Measurements from ENCODE around the gene SMIM14.

The SMIM14 gene

GRCh38 chr4:39565878-39566600 lies 72.6 kb downstream of the SMIM14 start:
- Histone ChIP-seq H3K9me3 (ENCODE audit: severe bottlenecking) (no peaks in the 10 kb centered on the region), H3K27me3 (ENCODE audit: insufficient read depth, poor library complexity, severe bottlenecking) (no peaks in the 10 kb centered on the region), H3K36me3 (ENCODE audit: low read depth) (peaks cover 5% of the 10 kb centered on the region; the same call in 1 of the 2 replicates), H3K27ac (ENCODE audit: poor library complexity, severe bottlenecking) (peak overlapping the region; percentile 52), H3K4me1 (ENCODE audit: insufficient read depth, poor library complexity, severe bottlenecking) (peaks cover 9% of the 10 kb centered on the region), H3K4me3 (ENCODE audit: severe bottlenecking) (no peak overlapping the region)
- TF ChIP-seq, protein P1, sequence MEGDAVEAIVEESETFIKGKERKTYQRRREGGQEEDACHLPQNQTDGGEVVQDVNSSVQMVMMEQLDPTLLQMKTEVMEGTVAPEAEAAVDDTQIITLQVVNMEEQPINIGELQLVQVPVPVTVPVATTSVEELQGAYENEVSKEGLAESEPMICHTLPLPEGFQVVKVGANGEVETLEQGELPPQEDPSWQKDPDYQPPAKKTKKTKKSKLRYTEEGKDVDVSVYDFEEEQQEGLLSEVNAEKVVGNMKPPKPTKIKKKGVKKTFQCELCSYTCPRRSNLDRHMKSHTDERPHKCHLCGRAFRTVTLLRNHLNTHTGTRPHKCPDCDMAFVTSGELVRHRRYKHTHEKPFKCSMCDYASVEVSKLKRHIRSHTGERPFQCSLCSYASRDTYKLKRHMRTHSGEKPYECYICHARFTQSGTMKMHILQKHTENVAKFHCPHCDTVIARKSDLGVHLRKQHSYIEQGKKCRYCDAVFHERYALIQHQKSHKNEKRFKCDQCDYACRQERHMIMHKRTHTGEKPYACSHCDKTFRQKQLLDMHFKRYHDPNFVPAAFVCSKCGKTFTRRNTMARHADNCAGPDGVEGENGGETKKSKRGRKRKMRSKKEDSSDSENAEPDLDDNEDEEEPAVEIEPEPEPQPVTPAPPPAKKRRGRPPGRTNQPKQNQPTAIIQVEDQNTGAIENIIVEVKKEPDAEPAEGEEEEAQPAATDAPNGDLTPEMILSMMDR (IDR thresholded peaks at IDR 0.05; ENCODE audit: poor library complexity, severe bottlenecking): no peak
- ATAC-seq (ENCODE audit: low read depth) (peak; percentile 90), DNase-seq (ENCODE audit: low spot score) (no peak)

DNA sequence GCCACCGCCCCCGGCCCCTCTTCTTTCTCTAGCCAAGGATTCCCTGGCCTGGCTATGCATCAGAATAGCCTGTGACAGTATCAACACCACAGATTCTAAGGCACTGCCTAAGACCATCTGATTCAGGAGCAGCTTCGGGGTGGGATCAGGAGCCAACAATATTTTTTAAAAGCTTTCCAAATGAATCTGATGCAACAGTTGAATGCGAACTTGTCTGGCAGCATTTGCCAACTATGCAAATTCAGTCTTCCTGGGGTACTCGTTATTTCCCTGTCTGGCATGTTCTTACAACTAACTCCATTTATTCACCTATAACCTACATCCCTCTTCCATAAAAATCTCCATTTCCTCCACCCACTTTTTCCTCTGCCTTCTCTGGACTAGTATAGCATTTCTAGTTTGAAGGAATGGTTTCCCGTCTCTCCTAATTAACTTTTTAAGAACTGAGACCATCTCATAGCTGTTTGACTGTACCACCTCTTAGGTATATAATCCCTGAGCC lies 75.3 kb downstream of the SMIM14 start:
- Histone ChIP-seq H3K4me3 (ENCODE audit: severe bottlenecking) (no peak overlapping the region), H3K27me3 (ENCODE audit: insufficient read depth, poor library complexity, severe bottlenecking) (no peaks in the 10 kb centered on the region), H3K36me3 (ENCODE audit: low read depth) (peaks cover 5% of the 10 kb centered on the region; the same call in 1 of the 2 replicates), H3K4me1 (ENCODE audit: insufficient read depth, poor library complexity, severe bottlenecking) (peaks cover 4% of the 10 kb centered on the region), H3K27ac (ENCODE audit: poor library complexity, severe bottlenecking) (no peak overlapping the region), H3K9me3 (ENCODE audit: severe bottlenecking) (no peaks in the 10 kb centered on the region)
- ATAC-seq (ENCODE audit: low read depth) (no peak), DNase-seq (ENCODE audit: low spot score) (no peak)
- TF ChIP-seq, protein P1 (IDR thresholded peaks at IDR 0.05; ENCODE audit: poor library complexity, severe bottlenecking): no peak

- DNase-seq (ENCODE audit: low spot score) (no peak), ATAC-seq (ENCODE audit: low read depth) (no peak)
- Histone ChIP-seq H3K36me3 (ENCODE audit: low read depth) (peaks cover 5% of the 10 kb centered on the region; the same call in 1 of the 2 replicates), H3K4me3 (ENCODE audit: severe bottlenecking) (no peak overlapping the region), H3K27me3 (ENCODE audit: insufficient read depth, poor library complexity, severe bottlenecking) (no peaks in the 10 kb centered on the region), H3K27ac (ENCODE audit: poor library complexity, severe bottlenecking) (no peak overlapping the region), H3K4me1 (ENCODE audit: insufficient read depth, poor library complexity, severe bottlenecking) (peaks cover 4% of the 10 kb centered on the region), H3K9me3 (ENCODE audit: severe bottlenecking) (no peaks in the 10 kb centered on the region)
- TF ChIP-seq, protein P1 (IDR thresholded peaks at IDR 0.05; ENCODE audit: poor library complexity, severe bottlenecking): no peak
Measured at GRCh38 chr4:39562792-39563191, 75.9 kb downstream of the SMIM14 start.

GRCh38 chr4:39559626-39560025 lies 79.0 kb downstream of the SMIM14 start:
- Histone ChIP-seq H3K4me3 (ENCODE audit: severe bottlenecking) (no peak overlapping the region), H3K27ac (ENCODE audit: poor library complexity, severe bottlenecking) (no peak overlapping the region), H3K27me3 (ENCODE audit: insufficient read depth, poor library complexity, severe bottlenecking) (no peaks in the 10 kb centered on the region), H3K9me3 (ENCODE audit: severe bottlenecking) (no peaks in the 10 kb centered on the region), H3K36me3 (ENCODE audit: low read depth) (no peaks in the 10 kb centered on the region), H3K4me1 (ENCODE audit: insufficient read depth, poor library complexity, severe bottlenecking) (no peaks in the 10 kb centered on the region)
- no peak for DNase-seq (ENCODE audit: low spot score)
- TF ChIP-seq, protein P1 (IDR thresholded peaks at IDR 0.05; ENCODE audit: poor library complexity, severe bottlenecking): no peak
- ATAC-seq (ENCODE audit: low read depth): no peak

DNA sequence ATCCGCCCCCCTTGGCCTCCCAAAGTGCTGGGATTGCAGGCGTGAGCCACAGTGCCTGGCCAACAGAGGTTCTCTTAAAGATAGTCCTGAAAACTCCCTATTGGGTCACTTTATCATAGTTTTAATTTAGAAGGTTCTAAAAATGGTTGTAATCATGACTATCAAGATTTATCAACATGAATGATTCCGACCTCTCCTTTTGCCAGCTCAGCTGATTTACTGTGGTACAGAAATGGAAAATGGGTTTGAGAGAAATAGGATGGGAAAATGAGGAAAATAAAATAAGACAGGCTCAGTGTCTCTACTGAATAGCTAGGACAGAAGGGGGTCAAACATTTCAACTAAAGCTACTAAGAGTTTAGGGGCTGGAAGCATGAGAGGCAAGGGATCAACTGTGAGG lies 83.2 kb downstream of the SMIM14 start:
- Histone ChIP-seq H3K4me3 (ENCODE audit: severe bottlenecking) (no peak overlapping the region), H3K36me3 (ENCODE audit: low read depth) (no peaks in the 10 kb centered on the region), H3K27ac (ENCODE audit: poor library complexity, severe bottlenecking) (no peak overlapping the region), H3K9me3 (ENCODE audit: severe bottlenecking) (no peaks in the 10 kb centered on the region), H3K4me1 (ENCODE audit: insufficient read depth, poor library complexity, severe bottlenecking) (no peaks in the 10 kb centered on the region), H3K27me3 (ENCODE audit: insufficient read depth, poor library complexity, severe bottlenecking) (no peaks in the 10 kb centered on the region)
- no peak for ATAC-seq (ENCODE audit: low read depth)
- TF ChIP-seq, protein P1 (IDR thresholded peaks at IDR 0.05; ENCODE audit: poor library complexity, severe bottlenecking): no peak
- no peak for DNase-seq (ENCODE audit: low spot score)

Data from RWPE2 (cell line).